ENCODE results near the gene PLAU. TPM values are rescaled to one million over a fixed set of nuclear protein-coding genes. Genes with fewer than 3 reads are reported as not detected.
"Not testable (repeated sequence)": the region's sequence is repeated elsewhere in the genome, so short reads cannot be mapped to it uniquely, and the experiment has no call there.

Gene PLAU
- total and polyA plus RNA-seq, 9 of the 15 experiments (the other 6 are each of a cell fraction or from before 2014, with no cell fraction given), result 2.1 to 16.9 (median 3.3) TPM

DNA sequence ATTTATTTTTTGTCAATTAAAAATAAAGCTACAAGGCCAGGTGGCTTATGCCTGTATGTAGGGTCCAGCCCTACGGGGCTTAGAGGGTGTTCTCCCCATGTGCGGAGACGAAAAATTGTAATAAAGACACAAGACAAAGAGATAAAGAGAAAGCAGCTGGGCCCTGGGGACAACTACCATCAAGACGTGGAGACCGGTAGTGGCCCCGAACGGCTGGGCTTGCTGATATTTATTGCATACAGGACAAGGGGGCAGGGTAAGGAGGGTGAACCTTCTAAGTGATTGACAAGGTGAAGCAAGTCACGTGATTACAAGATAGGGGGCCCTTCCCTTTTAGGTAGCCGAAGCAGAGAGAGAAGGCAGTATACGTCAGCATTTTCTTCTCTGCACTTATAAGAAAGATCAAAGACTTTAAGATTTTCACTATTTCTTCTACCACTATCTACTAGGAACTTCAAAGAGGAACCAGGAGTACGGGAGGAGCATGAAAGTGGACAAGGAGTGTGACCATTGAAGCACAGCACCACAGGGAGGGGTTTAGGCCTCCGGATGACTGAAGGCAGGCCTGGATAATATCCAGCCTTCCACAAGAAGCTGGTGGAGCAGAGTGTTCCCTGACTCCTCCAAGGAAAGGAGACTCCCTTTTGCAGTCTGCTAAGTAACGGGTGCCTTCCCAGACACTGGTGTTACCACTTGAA is 19.8 kb downstream of the PLAU start:
- H3K9me3 ChIP-seq (replicated peaks; ENCODE audit: control insufficient read depth, insufficient read depth, low read depth, low read length); H4K20me1 ChIP-seq (replicated peaks; ENCODE audit: control insufficient read depth, insufficient read depth, low read length); CTCF ChIA-PET (ENCODE audit: low intra/inter-chr PET ratio); H3K9me1 ChIP-seq (ENCODE audit: control insufficient read depth, insufficient read depth, low read length); H3K27me3 ChIP-seq (ENCODE audit: control insufficient read depth in 2 of 2, insufficient read depth in 2 of 2, low read length in 2 of 2); H3K4me3 ChIP-seq; H3K36me3 ChIP-seq (ENCODE audit: control insufficient read depth, insufficient read depth, low read length); H3K79me2 ChIP-seq (ENCODE audit: control insufficient read depth, insufficient read depth, low read length); TF ChIP-seq CREB1 (CRISPR knock-in tag; IDR thresholded peaks at IDR 0.05); REST (CRISPR knock-in tag; IDR thresholded peaks at IDR 0.05; ENCODE audit: low read depth): not testable (repeated sequence)
- peak overlapping the region in 1 of 2 experiments; percentile 62; a peak in 3 of 4 replicates for H3K9ac ChIP-seq (ENCODE audit: insufficient read depth in 1 of 2, low read depth in 2 of 2, low read length in 2 of 2)
- TSS peak; percentile 99 for BruUV-seq (replicated peaks)
- in situ Hi-C loops (cut with MboI) (loop anchor here (10.0 kb wide), 1 partner anchor 46 kb away; no protein-coding TSS in a partner anchor), intact Hi-C loops (cut with micrococcal nuclease) (loop anchor here (1.0 to 5.0 kb wide), 2 partner anchors 21 to 158 kb away; a partner anchor contains a TSS)
- H3K4me2 ChIP-seq (ENCODE audit: insufficient read depth, low read length), result peak overlapping the region; percentile 62
- DNase-seq (ENCODE audit: extremely low read depth in 1 of 4, low spot score in 3 of 4), result peak in 3 of 4 experiments; percentile 52 to 97 (median 65)
- peaks cover 26 to 44% of the 10 kb centered on the region in 2 experiments for H3K4me1 ChIP-seq (replicated peaks in 1 of 2; ENCODE audit: control insufficient read depth in 2 of 2, insufficient read depth in 2 of 2, low read length in 2 of 2)
- POLR2A ChIA-PET, result interaction anchor here (0.6 to 1.9 kb wide), 14 partner anchors 10 to 515 kb away, joined by 3 to 7 read pairs (median 4); partner anchors contain the start of gene PLAU
- H2AFZ ChIP-seq (ENCODE audit: low read depth, low read length), result peak overlapping the region; percentile 64
- ATAC-seq, result peak; percentile 71
- FAIRE-seq, result peak; percentile 84
- WGBS (ENCODE audit: insufficient coverage, low coverage, missing lambda C conversion rate), result 2% methylated on average over 12 of the region's 13 CpGs
- peak overlapping the region; percentile 88 for H3K27ac ChIP-seq (ENCODE audit: extremely low read depth, low read depth, low read length)
- TF ChIP-seq CREB1 (IDR thresholded peaks at IDR 0.05) (peak; percentile 12; the same call in 1 of the 2 replicates), TAF1 (IDR thresholded peaks at IDR 0.05; ENCODE audit: control insufficient read depth, extremely low read depth, insufficient read depth, low read length, severe bottlenecking) (peak; percentile 59), NFRKB (IDR thresholded peaks at IDR 0.05; ENCODE audit: low read depth) (peak; percentile 61; the same call in 1 of the 2 replicates), RBBP5 (IDR thresholded peaks at IDR 0.05; ENCODE audit: borderline replicate concordance, insufficient read depth, low read length, poor library complexity, severe bottlenecking) (peak; percentile 26), BCOR (IDR thresholded peaks at IDR 0.05) (peak; percentile 34; the same call in 1 of the 2 replicates), REST (IDR thresholded peaks at IDR 0.05; ENCODE audit: borderline replicate concordance) (peak; percentile 60), C11orf30 (IDR thresholded peaks at IDR 0.05; ENCODE audit: low read depth) (peak; percentile 96), ZNF583 (CRISPR knock-in tag; IDR thresholded peaks at IDR 0.05) (0 out of 2 replicates have a peak, but pooled peaks have one; percentile 58), DPF2 (IDR thresholded peaks at IDR 0.05) (peak; percentile 85; the same call in 1 of the 2 replicates)

Measured in K562 (cell line).